K562 (cell line): ENCODE measurements around the gene EXOC4. TPM values are rescaled to one million over a fixed set of nuclear protein-coding genes. Genes with fewer than 3 reads are reported as not detected.

ENCODE experiments used
- ATAC-seq: fragments of 200-7000 bp; cut with Tn5 transposase; 3 replicates; pipeline ENCODE4 v1.9.1; 2020; ENCODE audit warnings: moderate library complexity
- BruUV-seq: library from RNA; stranded (reverse); fragments of 400-500 nt; replicated peaks from 2 replicates; lab custom pipeline; 2021; lab: Mats Ljungman, UMichigan
- CTCF ChIA-PET: fragments of 300-600 bp; formaldehyde crosslinking; extraction: SDS; loops from one replicate; lab custom pipeline; 2021; ENCODE audit warnings: low intra/inter-chr PET ratio; lab: Yijun Ruan, JAX
- POLR2A ChIA-PET: fragments of 300-600, 350-650 bp; sonication (Branson Sonifier 250); formaldehyde crosslinking; extraction: SDS; loops from one replicate; lab custom pipeline; 2021; ENCODE audit warnings: antibody characterized with exemption, inconsistent platforms; lab: Yijun Ruan, JAX
- DNase-seq, 4 experiments: peaks; one replicate each; pipeline versions ENCODE4 v3.0.0 to v3.0.0-alpha.2; 2011 to 2018; ENCODE audit warnings: low spot score in 3 of 4, mixed read lengths in 3 of 4; ENCODE audit errors: extremely low read depth in 1 of 4
- FAIRE-seq: peaks from 2 replicates; lab custom pipeline; 2011; peaks lifted over from hg19 to GRCh38; lab: Jason Lieb, UNC
- H2AFZ ChIP-seq: 2 replicates; pipeline ENCODE4 v1.6.0; 2011; ENCODE audit warnings: low read depth, low read length, control low read depth, inconsistent platforms
- H3K27ac ChIP-seq: fragments of 200-600 bp; 3 replicates; pipeline ENCODE4 v1.8.0; 2011; ENCODE audit warnings: low read depth, mild to moderate bottlenecking, control low read depth, inconsistent platforms, low read length, moderate library complexity, mixed read lengths; ENCODE audit errors: extremely low read depth
- H3K27me3 ChIP-seq, 2 experiments: fragments of 300-600 bp in 1 of 2; 2 replicates in 1 of 2; 3 replicates in 1 of 2; pipeline versions ENCODE4 v1.6.0 to v1.8.0; 2011; ENCODE audit warnings: inconsistent platforms in 2 of 2, low read length in 2 of 2, mild to moderate bottlenecking in 1 of 2, mixed read lengths in 1 of 2, moderate library complexity in 1 of 2; ENCODE audit not compliant: control insufficient read depth in 2 of 2, insufficient read depth in 2 of 2
- H3K36me3 ChIP-seq: fragments of 300-600 bp; 3 replicates; pipeline ENCODE4 v1.8.0; 2011; ENCODE audit warnings: mild to moderate bottlenecking, low read length, inconsistent platforms; ENCODE audit not compliant: control insufficient read depth, insufficient read depth
- H3K4me1 ChIP-seq, 2 experiments: fragments of 200-600 bp in 1 of 2; replicated peaks in 1 of 2; 2 replicates in 1 of 2; 3 replicates in 1 of 2; pipeline versions ENCODE4 v1.5.1 to v1.8.0; 2011; ENCODE audit warnings: inconsistent platforms in 2 of 2, low read length in 2 of 2, mild to moderate bottlenecking in 1 of 2, mixed read lengths in 1 of 2, moderate library complexity in 1 of 2; ENCODE audit not compliant: control insufficient read depth in 2 of 2, insufficient read depth in 2 of 2
- H3K4me2 ChIP-seq: 2 replicates; pipeline ENCODE4 v1.6.1; 2011; ENCODE audit warnings: low read length, control low read depth, inconsistent platforms, mixed read lengths; ENCODE audit not compliant: insufficient read depth
- H3K4me3 ChIP-seq: fragments of 200-600 bp; sonication (generic), shearing (Covaris generic); 2 replicates; pipeline ENCODE4 v1.5.1; 2016; ENCODE audit warnings: control low read depth, inconsistent platforms
- H3K79me2 ChIP-seq: fragments of 200-600 bp; 3 replicates; pipeline ENCODE4 v1.8.0; 2011; ENCODE audit warnings: low read length, inconsistent platforms; ENCODE audit not compliant: control insufficient read depth, insufficient read depth
- H3K9ac ChIP-seq, 2 experiments: 2 replicates each; pipeline versions ENCODE4 v1.6.0 to v1.6.1; 2011; ENCODE audit warnings: low read depth in 2 of 2, low read length in 2 of 2, control low read depth in 1 of 2, inconsistent platforms in 1 of 2, mild to moderate bottlenecking in 1 of 2, mixed read lengths in 1 of 2; ENCODE audit not compliant: insufficient read depth in 1 of 2
- H3K9me1 ChIP-seq: one replicate; pipeline ENCODE4 v1.6.0; 2011; ENCODE audit warnings: inconsistent platforms, mild to moderate bottlenecking, low read length, moderate library complexity; ENCODE audit not compliant: control insufficient read depth, insufficient read depth
- H3K9me3 ChIP-seq: replicated peaks from 2 replicates; pipeline ENCODE4 v1.5.1; 2011; ENCODE audit warnings: low read depth, low read length, inconsistent platforms; ENCODE audit not compliant: control insufficient read depth, insufficient read depth
- H4K20me1 ChIP-seq: replicated peaks from 2 replicates; pipeline ENCODE4 v1.6.1; 2011; ENCODE audit warnings: low read length, inconsistent platforms, mixed read lengths; ENCODE audit not compliant: control insufficient read depth, insufficient read depth
- ASH1L ChIP-seq: fragments of 450-650 bp; IDR thresholded peaks from 2 replicates; pipeline ENCODE4 v1.6.1; 2018; ENCODE audit warnings: borderline replicate concordance, mild to moderate bottlenecking, low read depth; ENCODE audit not compliant: partially characterized antibody
- CBX8 ChIP-seq: fragments of 200-600 bp; sonication (generic); IDR thresholded peaks from 2 replicates; pipeline ENCODE4 v1.6.1; 2012; ENCODE audit warnings: borderline replicate concordance, mixed run types, low read depth, mild to moderate bottlenecking, moderate library complexity, mixed read lengths, low read length, control low read depth, inconsistent platforms; ENCODE audit not compliant: poor library complexity, severe bottlenecking; ENCODE audit errors: extremely low read depth
- HEY1 ChIP-seq: fragments of 250-450 bp; sonication (Bioruptor Pico); IDR thresholded peaks from 2 replicates; pipeline ENCODE4 v1.5.0; 2020; ENCODE audit warnings: mild to moderate bottlenecking, moderate library complexity, borderline replicate concordance
- KDM2B ChIP-seq: fragments of 250-450 bp; sonication (Bioruptor Pico); IDR thresholded peaks from 2 replicates; pipeline ENCODE4 v1.8.0; 2021; ENCODE audit warnings: mild to moderate bottlenecking, moderate library complexity
- KLF6 ChIP-seq: fragments of 250-450 bp; sonication (Bioruptor Pico); IDR thresholded peaks from 2 replicates; pipeline ENCODE4 v1.4.0; 2020; ENCODE audit warnings: mild to moderate bottlenecking, moderate library complexity, borderline replicate concordance
- MTA3 ChIP-seq: fragments of 450-650 bp; formaldehyde crosslinking; IDR thresholded peaks from 2 replicates; pipeline ENCODE4 v1.6.1; 2017; ENCODE audit warnings: mild to moderate bottlenecking, borderline replicate concordance
- NRF1 ChIP-seq, 2 experiments: fragments of 450-650 bp; IDR thresholded peaks in 1 of 2; conservative IDR thresholded peaks in 1 of 2; 2 replicates each; pipeline ENCODE4 v1.6.1; 2014; ENCODE audit warnings: mild to moderate bottlenecking in 2 of 2
- NUFIP1 ChIP-seq: fragments of 450-650 bp; IDR thresholded peaks from 2 replicates; pipeline ENCODE4 v1.6.1; 2018; ENCODE audit not compliant: partially characterized antibody
- TAF9B ChIP-seq: fragments of 450-650 bp; IDR thresholded peaks from 2 replicates; pipeline ENCODE4 v1.6.1; 2018; ENCODE audit warnings: mild to moderate bottlenecking; ENCODE audit not compliant: partially characterized antibody
- THAP7 ChIP-seq: fragments of 250-450 bp; sonication (Bioruptor Pico); IDR thresholded peaks from 2 replicates; pipeline ENCODE4 v1.5.0; 2021
- XRCC5 ChIP-seq: fragments of 200-400 bp; formaldehyde crosslinking; IDR thresholded peaks from 2 replicates; pipeline ENCODE4 v1.6.1; 2017; ENCODE audit warnings: low read depth, mild to moderate bottlenecking, low read length
- YBX1 ChIP-seq: fragments of 450-650 bp; IDR thresholded peaks from 2 replicates; pipeline ENCODE4 v1.7.1; 2016; ENCODE audit warnings: mild to moderate bottlenecking
- ZKSCAN1 ChIP-seq: fragments of 150-350 bp; IDR thresholded peaks from 2 replicates; pipeline ENCODE4 v1.6.1; 2016; ENCODE audit warnings: low read depth, low read length
- ZNF140 ChIP-seq: fragments of 250-450 bp; sonication (Bioruptor Pico); IDR thresholded peaks from 2 replicates; pipeline ENCODE4 v1.8.0; 2021; ENCODE audit warnings: moderate library complexity, mild to moderate bottlenecking, inconsistent platforms
- ZNF444 ChIP-seq: fragments of 250-450 bp; sonication (Bioruptor Pico); IDR thresholded peaks from 2 replicates; pipeline ENCODE4 v1.4.0; 2020; ENCODE audit warnings: mild to moderate bottlenecking, moderate library complexity
- ZNF77 ChIP-seq: fragments of 250-450 bp; sonication (Bioruptor Pico); IDR thresholded peaks from 2 replicates; pipeline ENCODE4 v1.5.0; 2020
- WGBS: fragments of 100-300 bp; shearing (Covaris generic); methylation state at CpG from one replicate; pipeline ENCODE4 v1.1.6; 2016; ENCODE audit warnings: low coverage, mixed read lengths; ENCODE audit not compliant: insufficient coverage; ENCODE audit errors: missing lambda C conversion rate; 5-methylcytosine and 5-hydroxymethylcytosine counted together
- in situ Hi-C: fragments of 300-500 bp; cut with MboI; formaldehyde crosslinking; loops from 4 replicates; pipeline ENCODE4 v1.15.0; 2018; ENCODE audit warnings: inconsistent platforms, mixed read lengths
- intact Hi-C: fragments of 100-400 bp; cut with micrococcal nuclease; formaldehyde crosslinking; loops from 2 replicates; pipeline ENCODE4 v1.14.2; 2022
- polyA plus RNA-seq, 8 experiments: library from polyadenylated mRNA; depleted of rRNA in 4 of 8; stranded (reverse) in 5 of 8; unstranded in 3 of 8; fragments of >200 nt; fragmentation: Nextera tagmentation in 2 of 8; fragmentation: Illumina TruSeq in 1 of 8; extraction: Ambion mirVana in 2 of 8; extraction: Trizol in 1 of 8; gene quantifications; 2 replicates each; pipeline versions ENCODE4 v1.2.1 to v1.2.3, GENCODE V29; 2011 to 2014; ENCODE audit warnings: inconsistent platforms in 1 of 8, missing spikeins in 1 of 8
- total RNA-seq, 7 experiments: library from RNA; depleted of rRNA in 6 of 7; stranded (reverse); fragments of >200 nt in 6 of 7; fragmentation: Illumina TruSeq in 2 of 7; extraction: Trizol in 2 of 7; gene quantifications; 2 replicates each; pipeline versions ENCODE4 v1.2.1 to v1.2.3, GENCODE V29; 2011 to 2021; ENCODE audit warnings: low replicate concordance in 1 of 7

Gene EXOC4
- total and polyA plus RNA-seq, 9 of the 15 experiments (the other 6 are each of a cell fraction or from before 2014, with no cell fraction given), result 18.5 to 73.1 (median 46.6) TPM

- FAIRE-seq, result no peak
- H3K27me3 ChIP-seq, result no peaks in the 10 kb centered on the region
- H4K20me1 ChIP-seq, result no peaks in the 10 kb centered on the region
- no TSS peak for BruUV-seq
- ChIA-PET POLR2A (no interaction called here), CTCF (no interaction called here)
- in situ Hi-C loops (no loop called here), intact Hi-C loops (no loop called here)
- DNase-seq, result no peak
- H3K27ac ChIP-seq, result no peak overlapping the region
- no peak for TF ChIP-seq KLF6 (CRISPR knock-in tag)
- no peak for TF ChIP-seq ZKSCAN1
- no peak for TF ChIP-seq THAP7 (CRISPR knock-in tag)
- no peak for TF ChIP-seq KDM2B
- no peak overlapping the region for H3K4me2 ChIP-seq
- no peak overlapping the region for H3K4me3 ChIP-seq
- no peaks in the 10 kb centered on the region for H3K79me2 ChIP-seq
- no peak for ATAC-seq
- WGBS, result 90% methylated on average over 2 of the region's 3 CpGs
- H3K36me3 ChIP-seq, result peaks cover 9% of the 10 kb centered on the region
- H3K9me3 ChIP-seq, result no peaks in the 10 kb centered on the region
- no peaks in the 10 kb centered on the region for H3K9me1 ChIP-seq
- no peak overlapping the region for H2AFZ ChIP-seq
- H3K4me1 ChIP-seq, result no peaks in the 10 kb centered on the region
- H3K9ac ChIP-seq, result no peak overlapping the region
These were observed 225.8 kb downstream of the EXOC4 start for GRCh38 chr7:133478591-133479135.

- no peak overlapping the region for H3K4me3 ChIP-seq
- H3K36me3 ChIP-seq, result peaks cover 9% of the 10 kb centered on the region
- no peaks in the 10 kb centered on the region for H3K9me1 ChIP-seq
- no peak overlapping the region for H3K9ac ChIP-seq
- no peak overlapping the region for H3K4me2 ChIP-seq
- in situ Hi-C loops (no loop called here), intact Hi-C loops (no loop called here)
- FAIRE-seq (no peak), DNase-seq (no peak), ATAC-seq (no peak)
- H4K20me1 ChIP-seq, result no peaks in the 10 kb centered on the region
- ChIA-PET CTCF (no interaction called here), POLR2A (interaction anchor here (1.5 kb wide), 1 partner anchor 17 kb away, joined by 3 read pairs; no protein-coding TSS in a partner anchor)
- no peak overlapping the region for H3K27ac ChIP-seq
- no peaks in the 10 kb centered on the region for H3K4me1 ChIP-seq
- H2AFZ ChIP-seq, result no peak overlapping the region
- H3K79me2 ChIP-seq, result no peaks in the 10 kb centered on the region
- 79% methylated on average over 10 of the region's 10 CpGs for WGBS
- BruUV-seq, result no TSS peak
- no peaks in the 10 kb centered on the region for H3K27me3 ChIP-seq
- H3K9me3 ChIP-seq, result no peaks in the 10 kb centered on the region
- TF ChIP-seq XRCC5, result no peak
- TF ChIP-seq TAF9B, result no peak
- no peak for TF ChIP-seq NUFIP1
- no peak for TF ChIP-seq MTA3
- TF ChIP-seq ZNF444 (CRISPR knock-in tag), result no peak
- no peak for TF ChIP-seq ASH1L
- no peak for TF ChIP-seq NRF1 (conservative IDR thresholded peaks at IDR 0.05 in 1 of 2, IDR thresholded peaks at IDR 0.05 in 1 of 2)
- TF ChIP-seq ZKSCAN1, result no peak
- no peak for TF ChIP-seq CBX8
- TF ChIP-seq ZNF77 (CRISPR knock-in tag), result no peak
- TF ChIP-seq YBX1, result no peak
- no peak for TF ChIP-seq HEY1
- no peak for TF ChIP-seq ZNF140 (CRISPR knock-in tag)
These were observed 226.7 kb downstream of the EXOC4 start for GRCh38 chr7:133479456-133480065.
